Lower lobe of right lung (tissue), 2 donors: ENCODE data around the gene CHMP2A. TPM values are rescaled to one million over a fixed set of nuclear protein-coding genes. Genes with fewer than 3 reads are reported as not detected.

ENCODE experiments used
- ATAC-seq, 2 donors: fragments of 200-7000 bp; cut with Tn5 transposase; one replicate each; pipeline ENCODE4 v1.9.1; 2020 to 2022; ENCODE audit warnings: mild to moderate bottlenecking in 2 of 2, moderate library complexity in 2 of 2
- DNase-seq: peaks from one replicate; pipeline ENCODE4 v3.0.0-alpha.2; 2020
- H3K27ac ChIP-seq: fragments of 200-600 bp; one replicate; pipeline ENCODE4 v1.8.0; 2022
- H3K27me3 ChIP-seq: fragments of 200-600 bp; one replicate; pipeline ENCODE4 v1.8.0; 2022; ENCODE audit warnings: low read depth
- H3K36me3 ChIP-seq: fragments of 200-600 bp; one replicate; pipeline ENCODE4 v1.8.0; 2022; ENCODE audit warnings: mild to moderate bottlenecking
- H3K4me1 ChIP-seq: fragments of 200-600 bp; one replicate; pipeline ENCODE4 v1.8.0; 2022
- H3K4me3 ChIP-seq: fragments of 200-600 bp; one replicate; pipeline ENCODE4 v1.8.0; 2022; ENCODE audit warnings: mild to moderate bottlenecking
- H3K9me3 ChIP-seq: fragments of 200-600 bp; one replicate; pipeline ENCODE4 v1.8.0; 2022
- intact Hi-C: fragments of 100-400 bp; cut with DNase I; formaldehyde crosslinking; loops from one replicate; pipeline ENCODE4 v1.11.0; 2022
- total RNA-seq: library from RNA; stranded (reverse); fragmentation: NEBNext Ultra II Directional; extraction: Animal tissue kit (Norgen Biotek cat#: 25700); gene quantifications from one replicate; pipeline ENCODE4 v1.2.1, GENCODE V29; 2021
- TF ChIP-seq, protein P1 (sequence below): fragments of 200-600 bp; IDR thresholded peaks from one replicate; pipeline ENCODE4 v1.8.0; 2022; ENCODE audit warnings: antibody characterized with exemption, mild to moderate bottlenecking
- donor health status: DM: no; HTN: yes; CAD: no; lungs with severe emphysema.

The CHMP2A gene
- total RNA-seq, 1 donor from 2014 or later: 104 TPM

DNA sequence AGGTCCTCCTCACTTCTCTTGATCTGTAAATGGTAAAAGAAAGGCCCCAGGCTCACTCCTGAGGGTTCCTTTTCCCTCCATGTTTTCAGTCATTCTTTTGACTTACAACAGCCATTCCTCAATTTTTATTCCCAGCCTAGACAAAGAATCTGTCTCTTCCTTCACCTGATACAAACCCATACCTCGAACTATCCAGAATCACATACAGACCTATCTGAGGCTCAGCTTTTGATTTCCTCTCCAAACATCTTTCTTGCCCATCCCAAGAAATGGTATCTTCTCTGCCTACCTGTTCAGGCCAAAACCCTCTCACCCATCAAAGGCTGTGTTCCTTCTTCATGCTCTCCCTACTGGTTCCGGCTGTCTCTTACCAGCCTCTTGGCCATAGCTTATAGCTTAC lies 2.2 kb downstream of the CHMP2A start:
- H3K9me3 ChIP-seq: no peaks in the 10 kb centered on the region
- TF ChIP-seq, protein P1, sequence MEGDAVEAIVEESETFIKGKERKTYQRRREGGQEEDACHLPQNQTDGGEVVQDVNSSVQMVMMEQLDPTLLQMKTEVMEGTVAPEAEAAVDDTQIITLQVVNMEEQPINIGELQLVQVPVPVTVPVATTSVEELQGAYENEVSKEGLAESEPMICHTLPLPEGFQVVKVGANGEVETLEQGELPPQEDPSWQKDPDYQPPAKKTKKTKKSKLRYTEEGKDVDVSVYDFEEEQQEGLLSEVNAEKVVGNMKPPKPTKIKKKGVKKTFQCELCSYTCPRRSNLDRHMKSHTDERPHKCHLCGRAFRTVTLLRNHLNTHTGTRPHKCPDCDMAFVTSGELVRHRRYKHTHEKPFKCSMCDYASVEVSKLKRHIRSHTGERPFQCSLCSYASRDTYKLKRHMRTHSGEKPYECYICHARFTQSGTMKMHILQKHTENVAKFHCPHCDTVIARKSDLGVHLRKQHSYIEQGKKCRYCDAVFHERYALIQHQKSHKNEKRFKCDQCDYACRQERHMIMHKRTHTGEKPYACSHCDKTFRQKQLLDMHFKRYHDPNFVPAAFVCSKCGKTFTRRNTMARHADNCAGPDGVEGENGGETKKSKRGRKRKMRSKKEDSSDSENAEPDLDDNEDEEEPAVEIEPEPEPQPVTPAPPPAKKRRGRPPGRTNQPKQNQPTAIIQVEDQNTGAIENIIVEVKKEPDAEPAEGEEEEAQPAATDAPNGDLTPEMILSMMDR: no peak
- ATAC-seq (no peak), DNase-seq (no peak)
- no peak overlapping the region for H3K4me3 ChIP-seq
- peaks cover 39% of the 10 kb centered on the region for H3K4me1 ChIP-seq
- no peak overlapping the region for H3K27ac ChIP-seq
- H3K27me3 ChIP-seq: no peaks in the 10 kb centered on the region
- intact Hi-C loops: no loop called here
- H3K36me3 ChIP-seq: peaks cover 81% of the 10 kb centered on the region

DNA sequence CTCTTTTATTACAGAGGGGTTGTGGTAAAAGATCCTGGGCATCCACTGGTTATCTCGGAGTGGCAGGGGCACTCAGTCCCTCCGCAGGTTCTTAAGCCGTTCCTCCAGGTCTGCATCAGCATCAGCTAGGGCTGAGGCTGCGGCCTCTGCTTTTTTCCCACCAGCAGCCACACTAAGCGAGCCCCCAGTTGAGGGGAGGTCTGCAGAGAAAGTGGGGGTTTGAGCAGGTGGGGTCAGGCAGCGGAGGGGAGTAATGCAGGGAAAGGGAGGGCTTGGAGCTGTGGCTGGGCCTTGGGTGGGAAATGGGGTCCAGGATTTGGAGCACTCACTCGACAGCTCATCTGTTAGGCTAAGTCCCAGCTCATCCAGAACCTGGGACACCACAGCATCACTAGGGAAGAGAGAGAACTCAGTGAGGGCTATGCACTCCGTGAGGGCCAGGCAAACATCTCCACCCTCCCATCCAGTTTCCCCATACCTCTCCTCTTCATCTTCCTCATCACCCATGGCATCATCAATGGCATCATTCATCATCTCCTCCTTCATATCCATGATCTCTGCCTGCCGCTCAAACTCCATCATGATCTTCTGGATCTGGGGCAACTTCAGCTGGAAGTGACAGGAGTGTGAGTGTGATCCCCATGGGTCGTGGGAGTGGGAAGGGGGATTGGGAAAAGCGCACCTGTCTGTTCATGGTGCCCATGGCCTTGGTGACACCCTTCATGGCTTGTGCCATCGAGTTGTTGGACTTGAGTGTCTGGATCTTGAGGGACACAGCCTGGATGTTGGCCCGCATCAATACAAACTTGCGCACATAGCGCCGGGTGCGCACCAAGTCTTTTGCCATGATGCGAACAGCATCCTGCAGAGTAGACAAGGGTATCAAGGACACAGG lies 3.1 kb downstream of the CHMP2A start:
- Histone ChIP-seq H3K36me3 (peaks cover 86% of the 10 kb centered on the region), H3K9me3 (no peaks in the 10 kb centered on the region), H3K27me3 (no peaks in the 10 kb centered on the region), H3K4me3 (no peak overlapping the region), H3K27ac (no peak overlapping the region), H3K4me1 (peaks cover 34% of the 10 kb centered on the region)
- ATAC-seq: no peak
- no peak for DNase-seq
- TF ChIP-seq, protein P1: no peak
- intact Hi-C loops: no loop called here

DNA sequence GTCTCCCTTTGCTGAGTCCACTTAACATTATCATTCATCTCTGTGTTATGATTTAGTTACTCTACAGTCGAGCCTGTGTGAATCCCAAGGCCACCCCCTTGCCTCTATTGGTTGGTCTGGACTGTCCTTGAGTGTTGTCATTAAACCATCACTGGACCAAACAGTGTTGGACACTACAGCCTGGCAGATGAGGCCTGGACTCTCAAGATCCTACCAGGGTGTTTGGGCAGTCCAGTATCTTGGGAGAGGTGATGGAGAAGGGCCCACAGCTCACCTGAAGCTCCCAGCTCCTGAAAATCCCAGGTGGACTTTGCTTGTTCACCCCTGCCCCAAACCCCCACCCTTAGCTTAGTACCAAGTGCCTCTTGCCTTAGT lies 3.8 kb downstream of the CHMP2A start:
- intact Hi-C loops: no loop called here
- Histone ChIP-seq H3K27ac (no peak overlapping the region), H3K4me1 (peaks cover 34% of the 10 kb centered on the region), H3K9me3 (no peaks in the 10 kb centered on the region), H3K27me3 (no peaks in the 10 kb centered on the region), H3K36me3 (peaks cover 86% of the 10 kb centered on the region), H3K4me3 (no peak overlapping the region)
- no peak for ATAC-seq
- TF ChIP-seq, protein P1: no peak
- no peak for DNase-seq

DNA sequence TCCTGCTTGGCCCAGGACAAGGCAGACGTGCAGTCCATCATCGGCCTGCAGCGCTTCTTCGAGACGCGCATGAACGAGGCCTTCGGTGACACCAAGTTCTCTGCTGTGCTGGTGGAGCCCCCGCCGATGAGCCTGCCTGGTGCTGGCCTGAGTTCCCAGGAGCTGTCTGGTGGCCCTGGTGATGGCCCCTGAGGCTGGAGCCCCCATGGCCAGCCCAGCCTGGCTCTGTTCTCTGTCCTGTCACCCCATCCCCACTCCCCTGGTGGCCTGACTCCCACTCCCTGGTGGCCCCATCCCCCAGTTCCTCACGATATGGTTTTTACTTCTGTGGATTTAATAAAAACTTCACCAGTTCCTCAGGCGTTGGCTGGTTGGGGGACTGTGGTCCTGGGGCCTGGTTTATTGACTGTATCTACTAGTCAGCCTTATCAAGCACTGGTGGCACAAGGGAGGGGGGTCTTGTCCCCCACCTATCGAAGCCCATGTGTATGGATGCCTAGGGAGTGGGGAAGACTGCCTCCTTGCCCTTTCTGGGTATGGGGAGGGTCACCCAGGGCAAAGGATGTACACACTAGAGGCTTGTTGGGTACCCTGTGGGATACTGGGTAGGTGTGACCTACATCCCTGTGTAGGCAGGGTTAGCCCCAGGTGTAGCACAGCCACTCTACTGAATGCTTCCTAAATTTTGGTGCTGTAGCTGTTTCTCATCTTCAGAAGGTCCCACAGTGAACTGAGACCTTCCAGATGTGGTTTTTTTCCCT lies 4.4 kb downstream of the CHMP2A start:
- H3K27me3 ChIP-seq: no peaks in the 10 kb centered on the region
- no peak overlapping the region for H3K4me3 ChIP-seq
- no peak overlapping the region for H3K27ac ChIP-seq
- TF ChIP-seq, protein P1: no peak
- no peaks in the 10 kb centered on the region for H3K9me3 ChIP-seq
- peaks cover 86% of the 10 kb centered on the region for H3K36me3 ChIP-seq
- peaks cover 34% of the 10 kb centered on the region for H3K4me1 ChIP-seq
- DNase-seq: no peak
- intact Hi-C loops: no loop called here
- ATAC-seq: no peak

DNA sequence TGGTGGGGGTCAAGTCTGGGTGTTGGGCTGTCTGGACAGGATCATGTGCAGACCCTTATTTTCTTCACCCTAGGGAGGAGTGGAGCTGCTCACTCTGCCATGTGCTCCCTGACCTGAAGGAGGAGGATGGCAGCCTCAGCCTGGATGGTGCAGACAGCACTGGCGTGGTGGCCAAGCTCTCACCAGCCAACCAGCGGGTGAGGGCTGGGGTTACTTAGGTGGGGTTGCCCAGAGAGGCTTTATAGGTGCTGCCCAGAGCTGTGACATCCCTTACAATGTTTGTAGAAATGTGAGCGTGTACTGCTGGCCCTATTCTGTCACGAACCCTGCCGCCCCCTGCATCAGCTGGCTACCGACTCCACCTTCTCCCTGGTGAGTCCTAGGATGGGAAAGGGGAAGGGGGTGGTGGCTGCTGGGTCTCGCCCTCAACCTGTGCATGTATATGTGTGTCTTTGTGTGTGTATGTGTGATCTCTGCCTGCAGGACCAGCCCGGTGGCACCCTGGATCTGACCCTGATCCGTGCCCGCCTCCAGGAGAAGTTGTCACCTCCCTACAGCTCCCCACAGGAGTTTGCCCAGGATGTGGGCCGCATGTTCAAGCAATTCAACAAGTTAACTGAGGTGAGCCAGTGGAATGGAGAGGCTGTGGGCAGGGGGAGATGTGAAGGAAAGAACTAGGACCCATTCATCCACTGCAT lies 5.1 kb downstream of the CHMP2A start:
- DNase-seq (no peak), ATAC-seq (no peak)
- no peaks in the 10 kb centered on the region for H3K9me3 ChIP-seq
- peaks cover 34% of the 10 kb centered on the region for H3K4me1 ChIP-seq
- H3K4me3 ChIP-seq: no peak overlapping the region
- H3K27ac ChIP-seq: no peak overlapping the region
- intact Hi-C loops: no loop called here
- TF ChIP-seq, protein P1: no peak
- peaks cover 84% of the 10 kb centered on the region for H3K36me3 ChIP-seq
- no peaks in the 10 kb centered on the region for H3K27me3 ChIP-seq
